Astrocyte of the hippocampus (primary cell): ENCODE data around the gene PARD3B.
A peak's percentile ranks its signal among the peaks of the same experiment; 100 is the strongest.

Source experiments
- DNase-seq: peaks from one replicate; pipeline ENCODE4 v3.0.0; 2011; ENCODE audit warnings: low read depth, low spot score

PARD3B gene

GRCh38 chr2:205585449-205586383, 1040.4 kb downstream of the PARD3B start:
- DNase-seq, result peak; percentile 11

GRCh38 chr2:205586626-205587025, 1041.4 kb downstream of the PARD3B start:
- DNase-seq, result no peak

DNA sequence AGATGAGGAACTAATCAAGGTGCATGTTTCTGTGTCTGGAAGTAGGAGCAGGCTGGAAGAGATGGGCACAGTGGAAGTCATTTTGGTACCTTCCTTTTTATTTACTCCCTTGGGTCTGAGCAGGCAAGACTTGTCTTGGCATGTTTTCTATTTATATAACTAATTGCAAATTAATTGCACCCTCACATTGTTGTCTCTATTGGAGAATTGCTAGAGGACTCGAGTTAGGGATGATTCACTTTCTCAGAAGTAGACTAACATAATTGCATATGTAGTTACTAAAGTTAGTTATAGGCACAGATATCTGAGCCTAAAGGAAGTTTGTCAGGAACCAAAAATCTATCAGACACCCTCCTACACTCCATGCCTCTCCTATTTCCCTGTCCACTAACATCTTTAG, 1044.2 kb downstream of the PARD3B start:
- DNase-seq, result no peak

- no peak for DNase-seq
Measured at GRCh38 chr2:205590759-205591158, 1045.5 kb downstream of the PARD3B start.

GRCh38 chr2:205593891-205594290, 1048.6 kb downstream of the PARD3B start:
- DNase-seq, result no peak

DNA sequence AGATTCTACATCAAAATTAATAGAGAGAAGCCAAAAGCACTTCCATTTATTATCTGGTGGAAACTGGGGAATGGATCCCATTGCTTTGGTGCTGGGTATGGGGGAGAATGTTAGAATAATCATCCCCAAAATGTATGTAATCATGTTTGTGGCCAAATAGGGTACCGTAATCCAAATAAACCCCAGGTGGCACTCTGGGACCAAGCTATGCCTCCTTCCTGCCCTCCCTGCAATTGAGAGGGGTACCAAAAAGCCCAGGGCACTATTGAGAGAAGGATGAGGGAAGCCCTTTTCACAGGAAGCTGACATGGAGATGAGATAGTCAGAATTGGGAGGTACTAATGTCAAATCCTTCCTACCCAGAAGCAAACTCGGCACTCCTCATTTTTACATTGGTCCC, 1051.3 kb downstream of the PARD3B start:
- no peak for DNase-seq

DNA sequence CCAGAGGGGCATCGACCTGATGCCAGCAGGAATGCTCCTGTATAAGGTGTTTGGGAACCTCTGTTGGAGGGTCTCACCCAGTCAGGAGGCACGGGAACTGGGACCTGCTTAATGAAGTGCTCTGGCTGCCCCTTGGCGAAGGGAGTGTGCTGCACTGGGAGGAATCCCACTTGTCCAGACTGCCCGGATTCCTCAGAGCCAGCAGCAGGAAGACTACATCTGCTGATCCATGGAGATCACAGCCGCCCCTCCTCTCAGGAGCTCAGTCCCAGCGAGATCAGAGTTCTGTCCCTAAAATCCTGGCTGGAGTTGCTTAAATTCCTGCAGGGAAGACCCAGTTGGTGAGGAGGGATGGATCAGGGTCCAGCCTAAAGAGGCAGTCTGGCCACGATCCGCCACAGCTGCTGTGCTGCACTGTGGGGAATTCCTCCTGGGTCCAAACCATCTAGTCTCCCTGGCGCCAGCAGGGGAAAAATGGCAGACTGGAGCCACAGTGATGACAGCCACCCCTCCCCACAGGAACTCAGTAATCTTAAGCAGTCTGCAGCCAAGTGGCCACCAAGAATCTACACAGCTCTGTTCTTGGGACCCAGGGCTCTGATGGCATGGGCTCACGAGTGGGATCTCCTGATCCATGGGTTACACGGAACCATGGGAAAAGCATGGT, 1060.5 kb downstream of the PARD3B start:
- no peak for DNase-seq

DNA sequence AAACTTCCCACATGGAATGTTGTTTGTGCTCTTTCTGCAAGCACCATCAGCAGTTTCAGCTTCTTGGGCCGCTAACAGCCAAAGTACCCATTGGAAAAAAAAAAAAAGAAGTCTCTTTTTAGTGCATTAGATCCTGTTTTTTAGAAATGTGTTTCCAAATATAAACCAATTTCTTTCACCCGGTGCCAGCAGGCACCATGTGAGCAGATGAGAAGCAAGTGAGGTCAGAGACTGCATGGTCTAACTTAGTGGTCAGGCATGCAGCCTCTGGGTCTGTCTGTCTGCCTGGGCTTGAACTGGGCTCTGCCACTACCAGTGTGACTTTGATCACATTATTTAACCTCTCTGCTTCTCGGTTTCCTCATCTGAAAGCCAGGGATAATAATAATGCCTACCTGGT, 1061.9 kb downstream of the PARD3B start:
- DNase-seq, result no peak

GRCh38 chr2:205609113-205609512, 1063.8 kb downstream of the PARD3B start:
- DNase-seq, result no peak

DNA sequence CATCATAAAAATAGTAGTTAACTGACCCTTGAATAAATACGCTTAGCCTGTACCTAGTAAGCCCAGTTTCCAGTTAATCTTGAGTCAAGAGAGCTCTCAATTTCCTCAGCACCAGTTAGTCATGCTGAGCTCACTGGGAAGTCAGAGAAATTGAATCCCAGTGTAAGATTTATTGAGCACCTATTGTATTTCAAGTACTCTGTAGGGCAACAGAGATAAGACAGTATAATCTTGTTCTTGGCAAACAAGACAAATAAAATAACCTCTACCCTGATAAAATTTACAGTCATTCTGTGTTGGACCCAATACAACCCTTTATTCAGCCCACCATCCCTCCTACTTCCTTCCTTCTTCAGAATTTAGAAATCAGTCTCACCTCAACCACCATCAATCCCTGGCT, 1065.2 kb downstream of the PARD3B start:
- no peak for DNase-seq

GRCh38 chr2:205612636-205613035, 1067.4 kb downstream of the PARD3B start:
- DNase-seq, result no peak

GRCh38 chr2:205613970-205614559, 1068.8 kb downstream of the PARD3B start:
- no peak for DNase-seq

- no peak for DNase-seq
Measured at GRCh38 chr2:205614965-205615364, 1069.7 kb downstream of the PARD3B start.

DNA sequence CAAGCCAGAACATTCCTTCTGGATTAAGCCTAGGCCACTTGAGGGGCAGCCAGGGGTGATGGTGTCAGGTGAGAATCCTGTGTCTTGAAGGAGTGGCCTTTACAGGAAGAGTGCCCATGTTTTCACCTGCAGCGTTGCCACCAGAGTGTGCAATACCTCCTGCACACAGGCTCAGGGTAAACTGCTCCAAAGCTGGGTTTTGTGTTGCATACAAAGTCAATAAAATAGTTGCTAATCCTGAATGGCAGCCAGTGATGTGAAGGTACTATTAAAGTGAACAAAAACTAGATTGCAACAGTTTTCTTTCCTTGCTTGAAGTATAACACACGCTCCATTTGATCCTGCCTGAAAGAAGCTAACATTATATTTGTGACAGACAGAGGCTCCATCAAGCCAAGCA, 1072.6 kb downstream of the PARD3B start:
- no peak for DNase-seq

DNA sequence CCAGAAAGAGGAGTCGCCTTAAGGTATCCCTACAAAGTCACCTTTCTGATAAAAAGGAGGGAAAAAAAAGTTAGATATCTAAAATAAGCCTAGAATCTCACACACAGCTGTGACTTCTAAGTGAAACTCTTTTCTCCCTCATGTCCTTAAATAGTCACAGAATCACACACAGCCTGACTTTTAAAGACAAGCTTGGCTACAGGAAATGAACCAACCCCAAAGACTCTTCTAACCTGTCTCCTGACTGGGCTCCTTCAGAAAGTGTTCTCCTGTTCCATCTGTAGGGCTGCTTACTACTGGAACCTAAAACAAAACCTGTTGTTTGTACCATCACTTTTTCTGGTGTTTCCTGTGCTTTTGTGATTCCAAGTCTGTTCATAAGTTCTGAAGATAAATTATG, 1074.3 kb downstream of the PARD3B start:
- no peak for DNase-seq

GRCh38 chr2:205627085-205627484, 1081.8 kb downstream of the PARD3B start:
- DNase-seq, result no peak

DNA sequence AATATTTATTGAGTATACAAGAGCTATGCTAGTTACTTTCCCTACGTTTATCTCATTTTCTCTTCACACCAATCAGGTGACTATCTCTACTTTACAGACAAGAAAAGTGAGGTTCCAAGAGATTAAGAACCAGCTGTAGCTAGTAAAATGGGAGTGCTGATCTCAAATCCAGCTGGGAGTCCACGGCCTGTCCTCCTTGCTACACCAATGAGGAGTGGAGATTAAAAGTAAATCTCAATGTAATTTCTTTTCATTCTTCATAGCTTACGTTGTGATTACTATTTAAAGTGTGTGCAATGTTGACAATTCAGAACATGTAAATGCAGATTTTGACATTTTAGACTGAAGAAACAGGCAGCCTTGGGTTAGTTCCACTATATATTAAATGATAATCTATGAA, 1083.1 kb downstream of the PARD3B start:
- DNase-seq, result no peak

- DNase-seq, result no peak
Measured at GRCh38 chr2:205629091-205629776, 1084.0 kb downstream of the PARD3B start.

DNA sequence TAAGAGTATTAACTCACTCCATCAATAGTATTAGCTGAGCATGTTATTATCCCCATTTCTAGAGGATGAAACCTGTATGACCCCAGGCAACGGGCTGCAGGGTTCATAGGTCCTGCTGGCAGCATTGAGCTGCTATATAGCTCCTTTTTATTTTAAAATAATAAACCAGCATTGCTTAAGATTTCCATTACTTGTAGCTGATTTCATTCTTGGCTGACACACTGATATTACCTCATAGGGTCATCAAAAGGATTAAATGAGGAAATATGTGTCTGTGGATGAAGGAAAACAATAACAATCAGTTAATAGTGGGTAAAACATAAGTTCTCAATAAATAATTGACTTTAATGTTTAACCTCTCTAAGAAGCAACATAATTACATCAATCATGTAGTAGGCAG, 1088.7 kb downstream of the PARD3B start:
- DNase-seq, result no peak

- DNase-seq, result no peak
Measured at GRCh38 chr2:205636549-205637319, 1091.5 kb downstream of the PARD3B start.

DNA sequence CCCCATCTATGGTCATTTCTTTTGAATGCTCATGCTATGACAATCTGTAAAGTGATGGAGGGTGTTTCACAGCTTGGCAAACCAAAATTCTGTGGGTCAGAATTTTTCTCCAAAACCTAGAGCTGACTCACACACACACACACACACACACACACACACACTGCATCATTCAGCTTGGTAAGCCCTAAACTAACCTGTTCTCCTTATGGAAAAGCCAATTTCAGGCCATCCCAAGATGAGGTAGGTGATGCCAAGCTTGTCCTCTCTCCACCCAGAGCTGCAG, 1092.0 kb downstream of the PARD3B start:
- no peak for DNase-seq
